Trophoblast cell (in vitro differentiated cells and primary cell): ENCODE results near the gene ALG1.

Experiments
- DNase-seq, 2 donors: peaks; one replicate each; pipeline ENCODE4 v3.0.0-alpha.2; 2016
- H2AFZ ChIP-seq: 2 replicates; pipeline ENCODE4 v1.6.1; 2013; ENCODE audit warnings: low read length, moderate library complexity, mild to moderate bottlenecking; ENCODE audit not compliant: insufficient read depth, poor library complexity
- H2AK5ac ChIP-seq: 2 replicates; pipeline ENCODE4 v1.6.1; 2013; ENCODE audit warnings: mild to moderate bottlenecking, low read length
- H2BK120ac ChIP-seq: 2 replicates; pipeline ENCODE4 v1.6.1; 2013; ENCODE audit warnings: low read length, mild to moderate bottlenecking, moderate library complexity; ENCODE audit not compliant: insufficient read depth, poor library complexity
- H2BK12ac ChIP-seq: 2 replicates; pipeline ENCODE4 v1.6.1; 2013; ENCODE audit warnings: mild to moderate bottlenecking, low read length, moderate library complexity
- H2BK5ac ChIP-seq: 2 replicates; pipeline ENCODE4 v1.6.1; 2013; ENCODE audit warnings: low read length, low read depth, moderate library complexity, mild to moderate bottlenecking; ENCODE audit not compliant: poor library complexity
- H3K14ac ChIP-seq: 2 replicates; pipeline ENCODE4 v1.6.1; 2013; ENCODE audit warnings: mild to moderate bottlenecking, low read length
- H3K18ac ChIP-seq: 2 replicates; pipeline ENCODE4 v1.6.1; 2013; ENCODE audit warnings: mild to moderate bottlenecking, low read length
- H3K23ac ChIP-seq: 2 replicates; pipeline ENCODE4 v1.6.1; 2013; ENCODE audit warnings: low read length
- H3K27ac ChIP-seq: 2 replicates; pipeline ENCODE4 v1.5.1; 2013; ENCODE audit warnings: low read depth, mild to moderate bottlenecking, inconsistent platforms, low read length, moderate library complexity
- H3K27me3 ChIP-seq: 2 replicates; pipeline ENCODE4 v1.6.1; 2013; ENCODE audit warnings: inconsistent platforms, mild to moderate bottlenecking, low read length, moderate library complexity; ENCODE audit not compliant: insufficient read depth
- H3K36me3 ChIP-seq, 2 experiments: 1 replicate in 1 of 2; 2 replicates in 1 of 2; pipeline ENCODE4 v1.6.1; 2013; ENCODE audit warnings: low read length in 2 of 2, mild to moderate bottlenecking in 2 of 2, moderate library complexity in 1 of 2; ENCODE audit not compliant: insufficient read depth in 2 of 2, control insufficient read depth in 1 of 2
- H3K4ac ChIP-seq: 2 replicates; pipeline ENCODE4 v1.6.1; 2013; ENCODE audit warnings: low read depth, mild to moderate bottlenecking, low read length, moderate library complexity
- H3K4me1 ChIP-seq, 2 experiments: 1 replicate in 1 of 2; 2 replicates in 1 of 2; pipeline ENCODE4 v1.6.1; 2013; ENCODE audit warnings: low read length in 2 of 2, mild to moderate bottlenecking in 2 of 2, moderate library complexity in 1 of 2; ENCODE audit not compliant: insufficient read depth in 2 of 2, control insufficient read depth in 1 of 2
- H3K4me2 ChIP-seq: 2 replicates; pipeline ENCODE4 v1.6.1; 2013; ENCODE audit warnings: inconsistent platforms, mild to moderate bottlenecking, low read length, moderate library complexity
- H3K4me3 ChIP-seq: 2 replicates; pipeline ENCODE4 v1.5.1; 2013; ENCODE audit warnings: mild to moderate bottlenecking, low read depth, low read length, inconsistent platforms
- H3K79me1 ChIP-seq: one replicate; pipeline ENCODE4 v1.6.1; 2013; ENCODE audit warnings: low read length
- H3K79me2 ChIP-seq: 2 replicates; pipeline ENCODE4 v1.6.1; 2013; ENCODE audit warnings: low read length, mild to moderate bottlenecking; ENCODE audit not compliant: control insufficient read depth, insufficient read depth, poor library complexity
- H3K9ac ChIP-seq: 2 replicates; pipeline ENCODE4 v1.6.1; 2013; ENCODE audit warnings: mild to moderate bottlenecking, low read length
- H3K9me3 ChIP-seq: 2 replicates; pipeline ENCODE4 v1.6.1; 2013; ENCODE audit warnings: low read depth, mild to moderate bottlenecking, control low read depth, inconsistent platforms, low read length; ENCODE audit not compliant: insufficient read depth
- H4K12ac ChIP-seq: 2 replicates; pipeline ENCODE4 v1.6.1; 2013; ENCODE audit warnings: low read depth, mild to moderate bottlenecking, low read length, moderate library complexity
- H4K8ac ChIP-seq: 2 replicates; pipeline ENCODE4 v1.6.1; 2013; ENCODE audit warnings: low read depth, mild to moderate bottlenecking, low read length, moderate library complexity
- H4K91ac ChIP-seq: one replicate; pipeline ENCODE4 v1.6.1; 2013; ENCODE audit warnings: low read depth, mild to moderate bottlenecking, low read length, moderate library complexity
- WGBS: extraction: QIAGEN DNeasy Blood & Tissue Kit; methylation state at CpG from one replicate; pipeline ENCODE4 v1.1.7; 2013; ENCODE audit warnings: missing lambda C conversion rate; ENCODE audit not compliant: insufficient read length, insufficient coverage; ENCODE audit errors: extremely low coverage; 5-methylcytosine and 5-hydroxymethylcytosine counted together

The ALG1 gene

DNA sequence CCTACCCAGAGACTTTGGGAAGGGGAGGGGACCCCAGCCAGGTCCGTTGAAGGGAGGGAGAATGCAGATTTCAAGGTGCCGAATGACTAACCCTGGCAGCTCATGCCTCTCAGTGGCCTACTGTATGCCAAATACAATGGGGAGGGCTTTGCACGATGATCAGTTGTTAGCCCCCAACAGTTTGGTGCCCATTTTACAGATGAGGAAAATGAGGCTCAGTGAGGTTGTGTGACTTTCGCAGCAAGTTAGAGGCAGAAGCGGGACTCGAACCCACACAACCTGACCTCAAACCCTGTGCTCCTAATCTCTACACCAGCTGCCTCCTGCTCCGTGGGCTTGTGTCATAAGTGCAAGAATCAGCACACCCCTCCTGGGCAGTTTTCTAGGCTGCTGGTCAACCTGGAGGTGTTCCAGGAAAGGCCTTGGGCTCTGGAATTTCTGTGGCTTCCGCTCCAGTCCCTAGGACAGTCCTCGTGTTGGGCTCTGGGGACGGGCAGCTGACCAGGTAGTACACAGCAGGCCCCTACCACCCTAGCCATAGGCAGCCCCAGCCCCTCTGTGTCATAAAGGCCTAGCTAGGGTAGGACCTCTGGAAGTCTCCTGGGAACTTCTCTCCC lies 26.0 kb upstream of the ALG1 start:
- no peak overlapping the region for H3K4me3 ChIP-seq
- no peak overlapping the region for H3K9ac ChIP-seq
- H3K27me3 ChIP-seq: no peaks in the 10 kb centered on the region
- no peaks in the 10 kb centered on the region for H3K9me3 ChIP-seq
- no peak overlapping the region for H2AFZ ChIP-seq
- H3K18ac ChIP-seq: no peak overlapping the region
- H3K4me1 ChIP-seq: no peaks in the 10 kb centered on the region
- no peak overlapping the region for H2AK5ac ChIP-seq
- H4K91ac ChIP-seq: no peak overlapping the region
- no peak overlapping the region for H2BK120ac ChIP-seq
- no peak for DNase-seq
- no peaks in the 10 kb centered on the region for H3K36me3 ChIP-seq
- H2BK5ac ChIP-seq: no peak overlapping the region
- H3K4me2 ChIP-seq: no peak overlapping the region
- WGBS: no CpG with 5 or more reads among the region's 10 CpGs
- H3K79me2 ChIP-seq: no peaks in the 10 kb centered on the region
- no peak overlapping the region for H3K27ac ChIP-seq
- H3K14ac ChIP-seq: no peak overlapping the region
- H3K23ac ChIP-seq: no peak overlapping the region
- H3K4ac ChIP-seq: no peak overlapping the region
- no peak overlapping the region for H4K12ac ChIP-seq
- no peak overlapping the region for H2BK12ac ChIP-seq
- H4K8ac ChIP-seq: no peak overlapping the region
- no peaks in the 10 kb centered on the region for H3K79me1 ChIP-seq

DNA sequence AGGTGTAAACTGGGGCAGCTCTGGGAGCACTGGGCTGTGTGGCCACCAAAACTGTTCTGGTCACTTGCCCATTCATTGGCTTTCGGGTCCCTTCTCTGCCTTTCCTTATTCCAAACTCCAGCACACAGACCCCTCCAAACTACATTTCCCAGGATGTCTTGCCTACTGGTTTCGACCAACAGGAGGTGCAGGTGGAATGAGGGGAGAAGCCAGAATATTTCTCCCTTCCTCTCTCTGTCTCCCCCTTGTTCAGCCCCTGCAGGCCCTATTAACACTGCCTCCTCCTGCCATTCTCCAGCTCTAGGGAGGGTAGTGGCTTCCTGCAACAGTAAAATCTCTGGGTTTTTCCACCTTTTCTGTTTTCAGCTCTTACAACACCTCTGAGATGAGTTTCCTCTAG lies 24.7 kb upstream of the ALG1 start:
- H3K14ac ChIP-seq: no peak overlapping the region
- H2BK12ac ChIP-seq: no peak overlapping the region
- H2AK5ac ChIP-seq: no peak overlapping the region
- H2BK120ac ChIP-seq: no peak overlapping the region
- WGBS: no CpG with 5 or more reads among the region's 2 CpGs
- no peak overlapping the region for H3K27ac ChIP-seq
- H4K8ac ChIP-seq: no peak overlapping the region
- H3K18ac ChIP-seq: no peak overlapping the region
- no peak overlapping the region for H4K12ac ChIP-seq
- no peaks in the 10 kb centered on the region for H3K4me1 ChIP-seq
- no peak overlapping the region for H2AFZ ChIP-seq
- no peak overlapping the region for H3K4ac ChIP-seq
- H4K91ac ChIP-seq: no peak overlapping the region
- H3K9ac ChIP-seq: no peak overlapping the region
- H3K4me2 ChIP-seq: no peak overlapping the region
- H3K9me3 ChIP-seq: no peaks in the 10 kb centered on the region
- H3K4me3 ChIP-seq: no peak overlapping the region
- no peaks in the 10 kb centered on the region for H3K27me3 ChIP-seq
- no peak overlapping the region for H3K23ac ChIP-seq
- no peak overlapping the region for H2BK5ac ChIP-seq
- H3K79me2 ChIP-seq: no peaks in the 10 kb centered on the region
- no peaks in the 10 kb centered on the region for H3K79me1 ChIP-seq
- no peak for DNase-seq
- H3K36me3 ChIP-seq: no peaks in the 10 kb centered on the region

- H4K8ac ChIP-seq: no peak overlapping the region
These were observed 16.5 kb upstream of the ALG1 start for GRCh38 chr16:5054876-5055865.

GRCh38 chr16:5056352-5056751 lies 15.3 kb upstream of the ALG1 start:
- no peaks in the 10 kb centered on the region for H3K79me2 ChIP-seq
- no peak overlapping the region for H4K8ac ChIP-seq
- no peaks in the 10 kb centered on the region for H3K79me1 ChIP-seq
- no peak for DNase-seq
- no peaks in the 10 kb centered on the region for H3K9me3 ChIP-seq
- H2AFZ ChIP-seq: no peak overlapping the region
- H2BK5ac ChIP-seq: no peak overlapping the region
- H2AK5ac ChIP-seq: no peak overlapping the region
- H2BK12ac ChIP-seq: no peak overlapping the region
- H3K4me2 ChIP-seq: no peak overlapping the region
- no peak overlapping the region for H3K27ac ChIP-seq
- no peak overlapping the region for H3K9ac ChIP-seq
- no peak overlapping the region for H3K4ac ChIP-seq
- H4K12ac ChIP-seq: no peak overlapping the region
- H3K23ac ChIP-seq: no peak overlapping the region
- no peak overlapping the region for H3K14ac ChIP-seq
- no peak overlapping the region for H4K91ac ChIP-seq
- H3K18ac ChIP-seq: no peak overlapping the region
- no peak overlapping the region for H2BK120ac ChIP-seq
- H3K4me3 ChIP-seq: no peak overlapping the region
- no peaks in the 10 kb centered on the region for H3K27me3 ChIP-seq
- H3K36me3 ChIP-seq: no peaks in the 10 kb centered on the region
- no CpG with 5 or more reads among the region's 11 CpGs for WGBS
- no peaks in the 10 kb centered on the region for H3K4me1 ChIP-seq

More at GRCh38 chr16:5054876-5055865, 16.5 kb upstream of the ALG1 start:
- Histone ChIP-seq H2BK12ac (no peak overlapping the region), H4K91ac (no peak overlapping the region), H3K9ac (no peak overlapping the region), H3K36me3 (no peaks in the 10 kb centered on the region), H3K79me2 (no peaks in the 10 kb centered on the region), H3K18ac (no peak overlapping the region), H3K23ac (no peak overlapping the region), H2BK5ac (no peak overlapping the region), H2AK5ac (no peak overlapping the region), H3K79me1 (no peaks in the 10 kb centered on the region), H3K27me3 (no peaks in the 10 kb centered on the region), H3K14ac (no peak overlapping the region), H3K4me1 (no peaks in the 10 kb centered on the region), H3K27ac (no peak overlapping the region), H3K4me2 (no peak overlapping the region), H2AFZ (no peak overlapping the region), H4K12ac (no peak overlapping the region), H3K9me3 (no peaks in the 10 kb centered on the region), H2BK120ac (no peak overlapping the region), H3K4me3 (no peak overlapping the region), H3K4ac (no peak overlapping the region)
- WGBS: no CpG with 5 or more reads among the region's 16 CpGs
- DNase-seq: no peak
